CD4-positive, CD25-positive, alpha-beta regulatory T cell (primary cell): ENCODE data around the gene HTATIP2. TPM values are rescaled to one million over a fixed set of nuclear protein-coding genes. Genes with fewer than 3 reads are reported as not detected.

Experiments
- ATAC-seq, 2 donors: fragments of 150-1000 bp; cut with Tn5 transposase; one replicate each; pipeline ENCODE4 v1.10.0; 2021; ENCODE audit warnings: low read depth in 2 of 2, moderate number of reproducible peaks in 2 of 2, moderate library complexity in 1 of 2
- DNase-seq, 3 donors: peaks; one replicate each; pipeline versions ENCODE4 v3.0.0 to v3.0.0-alpha.2; 2012 to 2022; ENCODE audit warnings: mixed read lengths in 1 of 3
- H3K27ac ChIP-seq: one replicate; pipeline ENCODE4 v1.7.0; 2013; ENCODE audit warnings: mild to moderate bottlenecking, low read length; ENCODE audit not compliant: insufficient read depth, poor library complexity, severe bottlenecking
- H3K27me3 ChIP-seq: one replicate; pipeline ENCODE4 v1.7.0; 2013; ENCODE audit warnings: low read length; ENCODE audit not compliant: control insufficient read depth, insufficient read depth
- H3K36me3 ChIP-seq: one replicate; pipeline ENCODE4 v1.7.0; 2013; ENCODE audit warnings: mild to moderate bottlenecking, low read length, moderate library complexity; ENCODE audit not compliant: control insufficient read depth, insufficient read depth
- H3K4me1 ChIP-seq: 2 replicates; pipeline ENCODE4 v1.7.0; 2013; ENCODE audit warnings: mild to moderate bottlenecking, low read length; ENCODE audit not compliant: insufficient read depth, control insufficient read depth, poor library complexity, severe bottlenecking
- H3K4me3 ChIP-seq: one replicate; pipeline ENCODE4 v1.7.0; 2013; ENCODE audit warnings: low read depth, mild to moderate bottlenecking, low read length, moderate library complexity
- H3K9me3 ChIP-seq, 2 experiments: 1 replicate in 1 of 2; 2 replicates in 1 of 2; pipeline ENCODE4 v1.7.0; 2013; ENCODE audit warnings: low read length in 2 of 2, mild to moderate bottlenecking in 1 of 2, moderate library complexity in 1 of 2; ENCODE audit not compliant: control insufficient read depth in 2 of 2
- H3K27ac Mint-ChIP-seq, 3 donors: one replicate each; pipeline ENCODE4 v1.8.0; 2020 to 2022; ENCODE audit warnings: mild to moderate bottlenecking in 3 of 3, mixed read lengths in 3 of 3, moderate library complexity in 2 of 3
- H3K27me3 Mint-ChIP-seq: one replicate; pipeline ENCODE4 v1.8.0; 2022; ENCODE audit warnings: mild to moderate bottlenecking, mixed read lengths
- H3K36me3 Mint-ChIP-seq: one replicate; pipeline ENCODE4 v1.8.0; 2020; ENCODE audit warnings: mixed read lengths
- H3K4me1 Mint-ChIP-seq, 4 donors: one replicate each; pipeline ENCODE4 v1.8.0; 2020 to 2022; ENCODE audit warnings: mixed read lengths in 4 of 4, mild to moderate bottlenecking in 1 of 4
- H3K4me3 Mint-ChIP-seq, 4 donors: one replicate each; pipeline ENCODE4 v1.8.0; 2020 to 2022; ENCODE audit warnings: mild to moderate bottlenecking in 4 of 4, mixed read lengths in 4 of 4, moderate library complexity in 3 of 4
- H3K9me3 Mint-ChIP-seq, 7 donors: one replicate each; pipeline ENCODE4 v1.8.0; 2020 to 2022; ENCODE audit warnings: mixed read lengths in 7 of 7, mild to moderate bottlenecking in 3 of 7, moderate library complexity in 2 of 7
- polyA plus RNA-seq, 4 donors: library from polyadenylated mRNA; unstranded; fragments of 300-500 nt; fragmentation: Illumina TruSeq; gene quantifications; one replicate each; pipeline ENCODE4 v1.2.3, GENCODE V29; 2021
- total RNA-seq: library from RNA; stranded (reverse); gene quantifications from one replicate; pipeline ENCODE4 v1.2.3, GENCODE V29; 2022

The HTATIP2 gene
- total RNA-seq (25.6 TPM), polyA plus RNA-seq (100 to 1,000 TPM in 3 of 4 donors, 10 to 100 TPM in 1; 84.2 to 112 (median 110) TPM)

DNA sequence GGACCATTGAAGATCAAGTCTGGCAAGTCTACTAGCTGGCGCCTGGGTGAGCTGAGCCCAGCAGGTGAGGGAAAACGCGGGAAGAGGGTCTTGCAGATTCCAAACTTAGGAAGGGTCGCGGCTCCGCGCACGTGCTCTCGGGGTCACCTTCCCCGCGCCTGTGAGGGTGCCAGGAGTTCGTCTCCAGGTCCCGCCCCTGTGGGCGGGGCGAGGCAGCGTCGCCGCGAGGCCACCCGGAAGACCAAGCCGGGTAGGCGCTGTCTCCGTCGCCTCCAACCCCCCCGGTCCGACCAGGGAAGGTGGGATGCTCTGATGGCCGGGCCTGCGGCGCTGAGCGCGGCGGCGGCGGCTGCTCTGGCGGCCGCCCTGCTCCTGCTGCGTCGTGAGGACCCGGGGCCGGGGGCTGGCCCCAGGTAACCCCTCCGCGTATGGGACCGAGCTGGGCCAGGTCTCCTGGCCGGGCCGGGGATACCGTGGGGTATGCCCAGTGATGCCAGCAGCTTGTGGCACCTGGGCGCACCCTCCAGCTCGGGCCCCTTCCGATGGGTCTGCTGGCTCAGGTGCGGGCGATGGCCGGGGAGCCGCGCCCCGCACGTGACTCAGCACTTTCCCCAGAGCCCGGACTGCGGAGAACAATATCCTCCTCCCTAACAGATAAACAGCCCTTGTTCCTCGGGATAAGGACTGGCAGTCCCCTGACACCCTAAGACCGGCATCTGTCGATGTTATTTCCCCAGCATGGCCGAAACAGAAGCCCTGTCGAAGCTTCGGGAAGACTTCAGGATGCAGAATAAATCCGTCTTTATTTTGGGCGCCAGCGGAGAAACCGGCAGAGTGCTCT, at the start of gene HTATIP2:
Gene HTATIP2 (plus strand): TSS at position 215 of the 841 bp plus-strand sequence. CDS start 524 bp downstream, at position 739.
- Mint-ChIP-seq H3K9me3 (peaks cover 0 to 2% (median 0%) of the 10 kb centered on the region in 7 donors), H3K4me1 (peaks cover 42 to 70% (median 57%) of the 10 kb centered on the region in 4 donors), H3K27ac (peak within 1 kb of the TSS; percentile 94 to 98 (median 98)), H3K36me3 (peaks cover 13% of the 10 kb centered on the region), H3K4me3 (peak within 1 kb of the TSS; percentile 90 to 98 (median 94)), H3K27me3 (peaks cover 4% of the 10 kb centered on the region)
- no peaks in the 10 kb centered on the region for H3K27me3 ChIP-seq
- DNase-seq (peak; percentile 75 to 84 (median 76)), ATAC-seq (peak; percentile 76 to 80)
- H3K9me3 ChIP-seq: no peaks in the 10 kb centered on the region
- H3K4me3 ChIP-seq: peak within 1 kb of the TSS; percentile 89
- H3K27ac ChIP-seq: peak within 1 kb of the TSS; percentile 82
- peaks cover 54% of the 10 kb centered on the region for H3K4me1 ChIP-seq
- no peaks in the 10 kb centered on the region for H3K36me3 ChIP-seq

DNA sequence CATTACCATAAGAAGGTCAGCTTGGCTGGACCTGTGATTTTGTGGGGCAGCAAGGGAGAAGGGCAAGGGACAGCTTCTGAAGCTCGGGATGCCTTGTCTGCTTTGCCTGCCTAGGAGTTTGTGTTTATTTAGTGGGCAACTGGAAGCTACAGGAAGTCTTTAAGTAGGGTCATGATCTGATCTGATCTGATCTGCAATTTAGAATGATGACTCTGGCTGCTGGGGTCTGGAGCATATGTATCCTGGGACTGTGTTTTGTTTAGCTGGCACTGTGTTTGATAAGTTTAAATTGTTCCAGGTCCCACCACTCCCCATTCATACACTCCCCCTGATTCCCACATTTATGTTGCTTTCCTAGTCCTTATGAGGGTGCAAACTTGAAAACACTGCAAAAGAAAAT, 47.7 kb upstream of the HTATIP2 start:
- Histone ChIP-seq H3K27ac (no peak overlapping the region), H3K27me3 (peaks cover 3% of the 10 kb centered on the region), H3K36me3 (no peaks in the 10 kb centered on the region), H3K9me3 (no peaks in the 10 kb centered on the region), H3K4me1 (no peaks in the 10 kb centered on the region), H3K4me3 (no peak overlapping the region)
- ATAC-seq: no peak
- DNase-seq: no peak
- Mint-ChIP-seq H3K9me3 (no peaks in the 10 kb centered on the region), H3K36me3 (no peaks in the 10 kb centered on the region), H3K4me1 (no peaks in the 10 kb centered on the region), H3K27me3 (peaks cover 14% of the 10 kb centered on the region), H3K4me3 (no peak overlapping the region), H3K27ac (no peak overlapping the region)

DNA sequence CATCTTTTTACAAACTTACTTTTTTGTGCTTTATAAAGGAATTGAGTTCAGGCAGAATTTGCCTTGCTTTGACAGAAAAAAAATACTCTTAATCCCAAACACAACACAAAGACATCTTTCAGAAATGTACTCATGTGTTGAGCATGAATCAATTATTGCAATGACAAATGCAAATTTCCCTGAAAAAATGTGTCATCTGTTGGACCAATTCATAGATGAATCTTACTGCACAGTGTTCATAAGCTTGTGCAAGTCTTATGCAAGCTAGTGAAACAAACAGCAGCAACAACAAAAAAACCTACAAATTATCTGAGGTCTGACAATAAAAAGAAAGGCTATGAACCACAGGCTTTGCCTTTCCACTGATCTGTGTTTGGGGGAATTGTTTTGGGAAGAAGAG, 42.3 kb upstream of the HTATIP2 start:
- Histone ChIP-seq H3K4me1 (no peaks in the 10 kb centered on the region), H3K27ac (no peak overlapping the region), H3K27me3 (no peaks in the 10 kb centered on the region), H3K36me3 (no peaks in the 10 kb centered on the region), H3K4me3 (no peak overlapping the region), H3K9me3 (no peaks in the 10 kb centered on the region)
- no peaks in the 10 kb centered on the region for H3K4me1 Mint-ChIP-seq
- ATAC-seq: no peak
- no peak overlapping the region for H3K4me3 Mint-ChIP-seq
- peaks cover 0 to 1% (median 0%) of the 10 kb centered on the region in 7 donors for H3K9me3 Mint-ChIP-seq
- no peak overlapping the region for H3K27ac Mint-ChIP-seq
- no peaks in the 10 kb centered on the region for H3K36me3 Mint-ChIP-seq
- DNase-seq: no peak
- H3K27me3 Mint-ChIP-seq: peaks cover 6% of the 10 kb centered on the region

DNA sequence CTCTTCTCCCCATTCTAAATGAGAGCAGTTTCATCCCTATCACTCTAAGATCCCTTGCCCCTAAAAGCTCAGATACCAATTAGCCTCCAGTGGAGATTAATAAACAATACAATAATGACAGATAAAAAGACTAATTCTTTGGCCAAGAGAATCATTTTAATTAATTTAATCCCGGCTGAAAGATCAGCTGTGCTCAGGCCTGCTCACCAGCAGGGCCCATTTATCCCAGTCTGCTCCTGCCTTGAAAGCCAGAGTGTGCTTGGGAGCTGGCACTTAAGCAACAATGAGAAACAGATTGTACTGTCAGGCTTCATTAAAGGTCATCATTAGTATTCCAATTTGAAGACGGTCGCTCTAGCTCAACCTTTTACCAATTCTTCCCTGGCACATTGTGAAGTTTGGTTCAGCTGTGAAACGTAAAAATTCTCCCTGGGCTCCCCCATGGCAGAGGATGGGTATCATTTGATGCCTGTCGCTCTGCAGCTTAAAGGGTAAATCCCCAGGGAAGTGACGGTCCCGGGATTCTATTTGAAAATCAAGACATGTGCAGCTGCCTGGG, 36.1 kb upstream of the HTATIP2 start:
- Histone ChIP-seq H3K4me1 (no peaks in the 10 kb centered on the region), H3K36me3 (no peaks in the 10 kb centered on the region), H3K27me3 (peaks cover 5% of the 10 kb centered on the region), H3K27ac (no peak overlapping the region), H3K9me3 (no peaks in the 10 kb centered on the region), H3K4me3 (no peak overlapping the region)
- Mint-ChIP-seq H3K36me3 (no peaks in the 10 kb centered on the region), H3K4me3 (no peak overlapping the region), H3K27me3 (peaks cover 16% of the 10 kb centered on the region), H3K4me1 (no peaks in the 10 kb centered on the region), H3K27ac (no peak overlapping the region), H3K9me3 (no peaks in the 10 kb centered on the region)
- no peak for DNase-seq
- ATAC-seq: no peak

DNA sequence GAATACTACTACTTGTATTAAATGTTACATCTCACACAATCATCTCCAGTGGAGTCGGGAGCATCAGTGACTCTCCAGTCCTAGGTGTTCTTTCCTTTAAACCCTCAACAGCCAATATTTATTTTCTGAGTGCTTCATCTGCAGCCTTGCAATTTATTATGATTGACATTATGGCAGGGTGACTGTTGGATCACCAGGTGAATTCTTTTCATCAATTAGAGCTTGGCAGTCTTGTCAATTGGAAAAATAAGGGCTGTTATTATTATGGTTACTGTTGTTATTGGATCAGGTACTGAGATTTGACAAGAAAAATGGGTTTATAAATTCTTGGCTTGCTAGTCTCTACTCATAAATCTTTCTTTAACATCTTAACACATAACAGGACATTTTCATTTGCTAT, 27.5 kb upstream of the HTATIP2 start:
- Histone ChIP-seq H3K27ac (no peak overlapping the region), H3K4me1 (no peaks in the 10 kb centered on the region), H3K36me3 (no peaks in the 10 kb centered on the region), H3K27me3 (peaks cover 36% of the 10 kb centered on the region), H3K9me3 (no peaks in the 10 kb centered on the region), H3K4me3 (no peak overlapping the region)
- Mint-ChIP-seq H3K36me3 (no peaks in the 10 kb centered on the region), H3K27ac (no peak overlapping the region), H3K4me1 (no peaks in the 10 kb centered on the region), H3K27me3 (peaks cover 63% of the 10 kb centered on the region), H3K4me3 (no peak overlapping the region), H3K9me3 (peaks cover 0 to under 1% (median 0%) of the 10 kb centered on the region in 7 donors)
- no peak for ATAC-seq
- no peak for DNase-seq

DNA sequence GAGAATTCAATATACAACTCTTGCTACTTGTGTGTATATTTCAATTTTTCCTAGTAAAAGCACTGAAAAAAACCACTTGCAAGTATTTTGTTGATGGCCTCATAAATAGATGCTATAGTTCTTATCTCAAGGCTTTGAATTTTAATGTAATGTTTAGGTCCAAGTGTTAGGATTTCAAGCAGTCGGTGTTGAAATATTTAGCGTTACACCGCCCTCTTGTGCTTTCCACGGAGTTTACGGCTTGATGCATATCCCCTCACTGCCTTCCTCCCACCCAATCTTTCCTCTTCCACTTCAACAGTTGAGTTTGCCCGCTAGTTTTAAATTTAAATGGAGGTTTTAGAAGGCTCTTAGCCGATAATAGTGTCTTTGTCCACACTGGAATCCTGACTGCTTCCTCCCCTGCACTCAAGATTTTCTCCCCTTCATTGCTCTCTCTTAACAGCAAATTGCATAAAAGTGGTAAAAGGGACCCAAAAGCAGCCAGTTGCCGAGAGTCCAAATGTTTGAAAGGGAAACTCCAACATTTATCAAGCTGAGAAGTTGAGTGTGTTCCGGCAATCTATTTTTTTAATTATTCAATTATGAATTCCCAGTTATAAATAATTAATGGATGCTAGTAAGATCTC, 25.9 kb upstream of the HTATIP2 start:
- H3K9me3 ChIP-seq: no peaks in the 10 kb centered on the region
- Mint-ChIP-seq H3K36me3 (peaks cover 3% of the 10 kb centered on the region), H3K9me3 (peaks cover 0 to 2% (median 0%) of the 10 kb centered on the region in 7 donors), H3K27ac (no peak overlapping the region), H3K4me3 (no peak overlapping the region), H3K4me1 (no peaks in the 10 kb centered on the region), H3K27me3 (peaks cover 71% of the 10 kb centered on the region)
- peaks cover 37% of the 10 kb centered on the region for H3K27me3 ChIP-seq
- no peak overlapping the region for H3K27ac ChIP-seq
- no peaks in the 10 kb centered on the region for H3K36me3 ChIP-seq
- DNase-seq (peak in 1 of 3 donors; percentile 13), ATAC-seq (no peak)
- no peaks in the 10 kb centered on the region for H3K4me1 ChIP-seq
- H3K4me3 ChIP-seq: no peak overlapping the region

DNA sequence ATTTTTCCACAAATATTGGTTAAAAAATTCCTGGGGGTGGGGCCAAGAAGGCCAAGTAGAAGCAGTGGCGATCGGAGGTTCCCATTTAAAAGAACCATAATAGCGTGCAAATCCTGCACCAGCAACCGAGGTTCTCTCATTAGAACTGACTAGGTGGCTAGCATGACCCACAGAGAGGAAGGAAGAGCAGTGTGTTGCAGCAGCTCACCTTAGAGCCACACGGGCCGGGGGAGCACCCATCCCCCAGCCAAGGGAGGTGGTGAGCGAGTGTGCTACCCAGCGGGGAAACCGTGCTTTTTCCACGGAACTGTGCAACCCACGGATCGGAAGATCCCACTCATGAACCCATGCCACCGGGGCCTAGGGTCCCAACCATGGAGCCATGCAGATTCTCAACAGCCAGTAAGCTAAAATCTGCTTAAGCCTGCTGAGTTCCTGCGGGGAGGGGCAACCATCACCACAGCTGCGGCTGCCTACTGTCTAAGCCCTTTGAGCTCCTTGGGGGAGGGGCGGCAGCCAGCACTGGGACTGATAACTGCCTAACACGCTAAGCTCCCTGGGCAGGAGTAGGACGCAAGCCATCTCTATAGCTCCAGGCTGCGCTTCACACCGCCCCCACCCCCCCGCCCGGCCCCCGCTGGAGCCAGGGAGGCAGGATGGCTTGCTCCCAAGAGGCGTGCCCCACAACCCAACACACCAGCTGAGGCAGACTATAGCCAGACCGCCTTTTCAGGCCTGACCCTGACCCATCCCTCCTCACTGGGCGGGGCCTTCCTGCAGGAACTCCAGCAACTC, 21.0 kb upstream of the HTATIP2 start:
- H3K4me3 Mint-ChIP-seq: peak overlapping the region in 1 of 4 donors; percentile 6

More for the DNA sequence above, 21.0 kb upstream of the HTATIP2 start:
- peaks cover 0 to 5% (median 0%) of the 10 kb centered on the region in 7 donors for H3K9me3 Mint-ChIP-seq
- Histone ChIP-seq H3K4me3 (no peak overlapping the region), H3K27ac (no peak overlapping the region), H3K36me3 (no peaks in the 10 kb centered on the region), H3K9me3 (no peaks in the 10 kb centered on the region), H3K4me1 (no peaks in the 10 kb centered on the region), H3K27me3 (peaks cover 22% of the 10 kb centered on the region)
- H3K4me1 Mint-ChIP-seq: no peaks in the 10 kb centered on the region
- peaks cover 3% of the 10 kb centered on the region for H3K36me3 Mint-ChIP-seq
- ATAC-seq: no peak
- H3K27ac Mint-ChIP-seq: no peak overlapping the region
- peaks cover 75% of the 10 kb centered on the region for H3K27me3 Mint-ChIP-seq
- no peak for DNase-seq
